HG02840 (cell line): ENCODE data around the gene MARCKS.
A peak's percentile ranks its signal among the peaks of the same experiment; 100 is the strongest.

Experiments used
- ATAC-seq: cut with Tn5 transposase; IDR thresholded peaks from one replicate; pipeline ENCODE4 v1.9.1; 2021; ENCODE audit warnings: mild to moderate bottlenecking, moderate library complexity, moderate number of reproducible peaks; ENCODE audit not compliant: unreplicated experiment, low FRiP score

MARCKS gene

GRCh38 chr6:113856625-113857555, at the start of gene MARCKS:
Gene MARCKS, plus strand, starts transcription at chr6:113857345. Its CDS starts 401 bp downstream, at chr6:113857746.
- ATAC-seq, result peak; percentile 36

- peak; percentile 54 for ATAC-seq
Measured at GRCh38 chr6:113809826-113810225, 47.3 kb upstream of the MARCKS start.

- ATAC-seq, result no peak
Measured at GRCh38 chr6:113813142-113813541, 44.0 kb upstream of the MARCKS start.

- ATAC-seq, result no peak
Measured at GRCh38 chr6:113818578-113818977, 38.6 kb upstream of the MARCKS start.

GRCh38 chr6:113819169-113819830, 37.8 kb upstream of the MARCKS start:
- no peak for ATAC-seq

- ATAC-seq, result no peak
Measured at GRCh38 chr6:113820761-113821160, 36.4 kb upstream of the MARCKS start.

- ATAC-seq, result no peak
Measured at GRCh38 chr6:113821445-113821844, 35.7 kb upstream of the MARCKS start.

GRCh38 chr6:113823916-113824315, 33.2 kb upstream of the MARCKS start:
- ATAC-seq, result no peak

GRCh38 chr6:113824411-113824810, 32.7 kb upstream of the MARCKS start:
- ATAC-seq, result no peak

GRCh38 chr6:113824866-113825265, 32.3 kb upstream of the MARCKS start:
- no peak for ATAC-seq

GRCh38 chr6:113825781-113826180, 31.4 kb upstream of the MARCKS start:
- ATAC-seq, result no peak

- no peak for ATAC-seq
Measured at GRCh38 chr6:113828984-113829695, 28.0 kb upstream of the MARCKS start.

GRCh38 chr6:113829696-113830045, 27.5 kb upstream of the MARCKS start:
- no peak for ATAC-seq

GRCh38 chr6:113830140-113830539, 27.0 kb upstream of the MARCKS start:
- ATAC-seq, result no peak

GRCh38 chr6:113833537-113833936, 23.6 kb upstream of the MARCKS start:
- ATAC-seq, result no peak

GRCh38 chr6:113837170-113837569, 20.0 kb upstream of the MARCKS start:
- ATAC-seq, result no peak

GRCh38 chr6:113842165-113842564, 15.0 kb upstream of the MARCKS start:
- no peak for ATAC-seq

GRCh38 chr6:113843500-113844073, 13.6 kb upstream of the MARCKS start:
- ATAC-seq, result no peak

GRCh38 chr6:113846577-113846976, 10.6 kb upstream of the MARCKS start:
- ATAC-seq, result no peak

GRCh38 chr6:113847447-113847846, 9.7 kb upstream of the MARCKS start:
- no peak for ATAC-seq

- ATAC-seq, result no peak
Measured at GRCh38 chr6:113848280-113848679, 8.9 kb upstream of the MARCKS start.
